IPS-NIHi7 (cell line): ENCODE data around the gene MTRR.
"Not testable (repeated sequence)": the region's sequence is repeated elsewhere in the genome, so short reads cannot be mapped to it uniquely, and the experiment has no call there.

Source experiments
- DNase-seq: peaks from one replicate; pipeline ENCODE4 v3.0.0; 2012; ENCODE audit warnings: mixed read lengths; ENCODE audit errors: extremely low spot score

MTRR gene

GRCh38 chr5:7897014-7897600 lies 28.2 kb downstream of the MTRR start:
- DNase-seq = peak; percentile 25

- no peak for DNase-seq
Measured at GRCh38 chr5:7902201-7902600, 33.3 kb downstream of the MTRR start.

DNA sequence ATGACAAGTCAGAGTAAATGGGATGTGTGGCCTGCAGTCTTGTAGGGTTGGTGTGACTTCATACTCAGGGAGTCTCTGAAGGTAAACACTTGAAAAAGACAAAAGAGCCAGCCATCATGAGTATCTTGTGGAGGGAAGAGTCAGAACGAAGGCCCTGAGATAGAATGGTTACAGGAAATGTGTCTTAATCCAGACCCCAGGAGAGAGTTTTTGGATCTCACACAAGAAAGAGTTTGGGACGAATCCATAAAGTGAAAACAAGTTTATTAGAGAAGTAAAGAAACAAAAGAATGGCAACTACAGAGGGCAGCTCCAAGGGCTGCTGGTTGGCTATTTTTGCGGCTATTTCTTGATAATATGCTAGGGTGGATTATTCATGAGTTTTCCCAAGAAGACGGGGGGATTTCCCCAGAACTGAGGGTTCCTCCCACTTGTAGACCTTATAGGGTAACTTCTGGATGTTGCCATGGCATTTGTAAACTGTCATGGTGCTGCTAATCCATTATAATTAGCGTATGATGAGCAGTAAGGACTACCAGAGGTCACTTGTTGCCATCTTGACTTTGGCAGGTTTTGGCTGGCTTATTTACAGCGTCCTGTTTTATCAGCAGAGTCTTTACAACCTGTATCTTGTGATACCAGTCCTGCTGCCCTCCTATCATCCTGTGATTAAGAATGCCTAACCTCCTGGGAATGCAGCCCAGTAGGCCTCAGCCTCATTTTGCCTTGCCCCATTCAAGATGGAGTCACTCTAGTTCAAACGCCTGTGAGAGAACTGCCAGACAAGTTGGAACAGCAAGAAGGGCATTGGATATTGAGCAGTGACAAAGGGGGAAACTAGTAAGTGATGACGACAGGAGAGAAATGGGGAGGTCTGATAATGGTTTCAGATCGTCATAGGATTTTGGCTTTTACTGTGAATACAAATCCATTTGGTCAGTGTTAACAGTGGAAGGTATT lies 34.0 kb downstream of the MTRR start:
- no peak for DNase-seq

- DNase-seq = no peak
Measured at GRCh38 chr5:7904170-7904569, 35.2 kb downstream of the MTRR start.

GRCh38 chr5:7907612-7908011 lies 38.7 kb downstream of the MTRR start:
- DNase-seq = no peak

GRCh38 chr5:7908317-7908716 lies 39.4 kb downstream of the MTRR start:
- no peak for DNase-seq

- no peak for DNase-seq
Measured at GRCh38 chr5:7910738-7911428, 41.9 kb downstream of the MTRR start.

DNA sequence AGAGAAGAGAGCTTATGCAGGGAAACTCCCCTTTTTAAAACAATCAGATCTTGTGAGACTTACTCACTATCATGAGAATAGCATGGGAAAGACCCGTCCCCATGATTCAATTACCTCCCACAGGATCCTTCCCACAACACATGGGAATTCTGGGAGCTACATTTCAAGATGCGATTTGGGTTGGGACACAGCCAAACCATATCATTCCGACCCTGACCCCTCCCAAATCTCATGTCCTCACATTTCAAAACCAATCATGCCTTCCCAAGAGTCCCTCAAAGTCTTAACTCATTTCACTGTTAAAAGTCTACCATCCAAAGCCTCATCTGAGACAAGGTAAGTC lies 42.5 kb downstream of the MTRR start:
- not testable (repeated sequence) for DNase-seq

GRCh38 chr5:7916171-7916804 lies 47.3 kb downstream of the MTRR start:
- no peak for DNase-seq

DNA sequence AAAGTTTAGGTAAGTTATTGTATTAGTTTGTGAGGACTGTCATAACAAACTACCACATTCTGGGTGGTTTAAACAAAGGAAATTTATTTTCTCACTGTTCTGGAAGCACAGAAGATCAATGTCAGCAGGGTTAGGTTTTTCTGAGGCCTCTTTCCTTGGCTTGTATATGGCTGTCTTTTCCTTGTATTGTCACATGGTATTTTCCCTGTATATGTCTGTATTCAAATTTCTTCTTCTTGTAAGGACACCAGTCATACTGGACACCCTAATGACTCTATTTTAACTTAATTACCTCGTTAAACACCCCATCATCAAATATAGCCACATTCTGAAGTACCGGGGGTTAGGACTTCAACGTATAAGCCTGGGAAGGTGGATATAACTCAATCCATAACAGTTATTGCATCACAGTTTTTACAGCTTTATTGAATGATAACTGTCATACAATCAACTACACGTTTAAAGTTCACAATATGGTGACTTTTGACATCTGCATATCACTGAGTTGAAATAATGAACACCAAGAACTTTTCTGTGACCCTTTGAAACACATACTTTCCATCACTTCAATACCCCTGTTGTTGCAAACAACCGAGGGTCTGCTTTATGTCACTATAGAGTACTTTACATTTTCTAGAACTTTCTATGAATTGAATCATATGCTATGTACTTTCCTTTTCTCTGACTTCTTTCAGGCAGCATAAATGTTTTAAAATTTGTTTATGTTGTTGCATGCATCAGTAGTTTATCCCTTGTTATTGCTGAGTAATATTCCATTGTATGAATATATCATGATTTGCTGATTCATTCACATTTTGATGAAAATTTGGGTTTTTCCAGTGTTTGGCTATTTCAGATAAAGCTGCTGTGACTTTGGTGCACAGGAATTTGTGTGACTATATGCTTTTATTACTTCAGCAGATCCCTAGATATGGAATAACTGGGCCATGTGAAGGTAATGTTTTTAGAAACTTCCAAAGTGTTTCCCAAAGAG lies 48.5 kb downstream of the MTRR start:
- no peak for DNase-seq

DNA sequence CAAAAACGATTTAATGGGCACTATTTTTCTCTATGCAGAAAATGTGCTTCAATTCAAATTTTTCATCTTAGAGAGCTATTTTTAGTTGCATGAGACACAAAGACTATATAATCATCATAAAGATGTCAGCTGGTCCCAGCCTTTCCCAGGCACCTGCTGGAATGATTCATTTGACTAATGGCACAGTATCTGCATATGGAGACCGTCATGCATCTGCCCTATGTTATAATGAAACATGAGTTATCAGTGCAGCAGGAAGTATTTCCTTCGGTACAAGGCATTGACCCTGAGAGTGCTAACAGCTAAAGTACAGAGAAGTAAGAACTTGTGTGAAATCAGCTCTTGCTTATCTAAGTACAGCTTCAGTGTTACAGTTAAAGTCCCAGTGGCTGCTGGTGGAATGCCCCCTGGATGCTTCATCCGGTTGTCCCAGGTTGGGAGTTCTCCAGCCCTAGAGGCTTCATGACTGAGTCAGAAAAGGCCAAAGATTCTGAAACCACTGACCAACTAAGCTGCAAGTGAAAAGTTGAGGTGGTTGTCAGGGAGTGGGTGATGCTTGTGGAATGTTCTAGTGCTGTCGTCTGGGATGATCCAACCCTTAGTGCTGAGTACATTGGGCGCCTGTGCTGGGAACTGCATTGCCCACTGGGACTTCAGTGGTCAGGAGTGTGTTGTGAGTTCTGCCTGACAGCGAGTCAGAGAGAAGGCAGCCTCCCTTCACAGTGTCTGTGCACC lies 57.2 kb downstream of the MTRR start:
- no peak for DNase-seq

DNA sequence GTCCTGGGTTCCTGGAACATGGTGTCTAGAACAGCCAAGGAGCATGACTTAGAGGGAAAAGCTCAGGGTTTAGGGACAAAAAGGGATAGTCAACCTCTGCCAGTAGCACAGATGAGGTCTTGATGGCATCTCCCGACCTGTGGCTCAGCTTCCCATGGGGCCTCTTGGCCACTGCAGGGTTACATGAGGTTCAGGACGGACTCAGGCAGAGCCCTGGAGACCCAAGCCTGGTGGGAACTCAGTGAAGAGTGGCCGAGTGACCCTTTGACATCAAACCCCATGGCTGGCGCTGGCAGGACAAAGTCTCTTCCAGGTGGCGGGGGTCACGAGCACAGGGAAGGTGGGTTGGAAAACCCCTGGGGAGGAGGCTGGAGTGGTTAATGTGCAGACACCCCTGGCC lies 57.8 kb downstream of the MTRR start:
- no peak for DNase-seq

DNA sequence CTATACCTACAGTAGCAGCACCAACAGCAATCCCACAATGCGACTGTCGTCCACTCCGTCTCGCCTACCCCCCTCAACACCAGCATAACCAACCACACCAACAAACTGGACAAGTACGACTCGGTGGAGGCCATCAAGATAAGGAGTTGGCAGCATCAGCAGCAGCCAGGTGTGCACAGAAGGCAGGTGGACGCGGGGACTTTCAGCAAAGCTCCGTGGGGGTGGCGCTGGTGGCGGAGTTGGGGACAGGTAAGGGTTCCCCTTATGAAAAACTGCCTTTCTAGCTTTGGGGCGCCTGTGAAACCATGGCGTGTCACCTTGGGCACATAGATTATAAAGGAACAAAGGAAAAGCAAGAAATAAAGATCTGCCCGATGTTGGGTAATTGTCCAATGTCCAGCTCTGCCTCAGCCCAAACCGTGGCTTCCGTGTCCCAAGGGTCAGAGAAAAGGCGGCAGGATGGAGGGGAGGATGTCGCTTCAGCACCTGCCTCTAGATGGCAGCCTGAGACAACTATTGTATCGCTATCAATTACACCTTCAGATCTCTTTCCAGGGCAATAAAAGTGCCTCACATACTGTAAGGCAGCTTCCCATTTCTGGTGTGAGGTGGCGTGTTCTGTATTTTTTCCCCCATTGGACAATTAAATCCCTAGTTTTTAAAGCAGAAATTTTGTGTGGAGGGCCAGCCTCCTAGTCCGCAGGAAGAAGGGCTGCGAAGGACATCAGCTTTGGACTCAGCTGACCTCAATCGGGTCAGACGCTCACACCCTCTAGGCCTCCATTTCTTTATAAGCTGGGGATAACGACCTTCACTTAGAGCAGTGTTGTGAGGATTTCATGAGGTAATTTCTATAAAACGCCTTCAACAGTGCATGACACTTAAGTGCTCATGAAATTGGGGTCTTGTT lies 58.8 kb downstream of the MTRR start:
- peak; percentile 91 for DNase-seq

GRCh38 chr5:7930011-7930410 lies 61.1 kb downstream of the MTRR start:
- no peak for DNase-seq

GRCh38 chr5:7941692-7942091 lies 72.7 kb downstream of the MTRR start:
- no peak for DNase-seq

DNA sequence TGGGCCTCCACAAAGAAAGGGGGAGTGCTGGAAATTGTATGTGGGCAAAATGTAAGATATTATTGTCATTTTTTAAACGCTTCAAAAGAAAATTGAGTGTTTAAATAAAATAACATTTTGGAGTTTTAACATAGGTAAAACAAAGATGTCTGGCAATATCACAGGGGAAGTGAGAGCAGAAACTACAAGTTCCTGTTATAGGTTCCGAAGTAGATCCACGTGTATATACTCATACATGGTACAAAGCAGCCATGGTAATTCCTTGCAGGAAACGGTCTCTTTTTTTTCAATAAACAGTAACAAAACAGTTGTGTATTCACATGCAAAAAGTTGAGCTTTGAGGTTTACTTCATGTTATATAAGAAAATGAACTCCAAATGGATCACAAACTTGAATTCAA lies 78.4 kb downstream of the MTRR start:
- no peak for DNase-seq
